AG09319 (cell line): ENCODE results near the gene XKRX.

Source experiments
- DNase-seq: peaks from one replicate; pipeline ENCODE4 v3.0.0-alpha.2; 2010; ENCODE audit warnings: low read depth; ENCODE audit errors: extremely low read depth
- CTCF ChIP-seq: IDR thresholded peaks from 2 replicates; pipeline ENCODE4 v1.5.1; 2011; ENCODE audit warnings: low read depth, mild to moderate bottlenecking, inconsistent platforms, low read length, moderate library complexity

XKRX gene

DNA sequence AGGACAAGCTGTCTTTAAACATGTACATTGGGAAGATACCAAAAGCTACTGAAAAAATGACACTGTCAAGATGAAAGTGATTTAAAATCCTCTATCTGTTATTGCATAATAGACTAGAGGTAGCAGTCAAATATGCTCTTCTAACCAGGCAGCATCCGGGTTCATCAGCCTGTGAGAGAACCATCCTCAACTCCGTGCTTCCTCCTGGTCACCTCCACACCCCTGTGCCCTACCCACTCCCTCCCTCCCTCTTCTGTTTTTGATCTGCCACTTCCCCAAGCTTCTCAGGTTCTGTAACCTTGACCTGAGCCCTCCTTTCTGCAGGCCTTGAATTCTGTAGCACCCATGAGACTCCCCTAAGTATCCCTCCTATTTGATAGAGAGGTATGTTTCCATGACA lies 60.4 kb downstream of the XKRX start:
- TF ChIP-seq CTCF, result no peak
- DNase-seq, result no peak

- DNase-seq, result no peak
- TF ChIP-seq CTCF, result no peak
Observed at GRCh38 chrX:100864657-100865391, 63.9 kb downstream of the XKRX start.
